Gastrocnemius medialis (tissue), 4 donors: ENCODE measurements around the gene PCCA. TPM values are rescaled to one million over a fixed set of nuclear protein-coding genes. Genes with fewer than 3 reads are reported as not detected.

Experiments
- ATAC-seq, 2 donors: fragments of 150-250 bp; one replicate each; pipeline ENCODE4 v1.9.1; 2016
- DNase-seq, 2 donors: peaks; one replicate each; pipeline ENCODE4 v3.0.0-alpha.2; 2019
- H3K27ac ChIP-seq, 4 donors: fragments of 200-600 bp; sonication (generic); 1 replicate in 1 of 4; 2 replicates in 3 of 4; pipeline ENCODE4 v1.5.1; 2016 to 2018; ENCODE audit warnings: mild to moderate bottlenecking in 2 of 4, moderate library complexity in 1 of 4
- H3K27me3 ChIP-seq, 3 donors: fragments of 200-600 bp; sonication (generic) in 2 of 3; 1 replicate in 1 of 3; 2 replicates in 2 of 3; pipeline versions ENCODE4 v1.5.1 to v1.6.0; 2016 to 2019; ENCODE audit warnings: mild to moderate bottlenecking in 1 of 3, moderate library complexity in 1 of 3
- H3K36me3 ChIP-seq, 2 donors: fragments of 200-600 bp; sonication (generic) in 1 of 2; one replicate each; pipeline ENCODE4 v1.5.1; 2017 to 2018
- H3K4me1 ChIP-seq, 2 donors: fragments of 200-600 bp; sonication (generic) in 1 of 2; one replicate each; pipeline ENCODE4 v1.5.1; 2016 to 2017; ENCODE audit warnings: mild to moderate bottlenecking in 2 of 2
- H3K4me3 ChIP-seq, 4 donors: fragments of 200-600 bp; sonication (generic) in 3 of 4; 1 replicate in 1 of 4; 2 replicates in 3 of 4; pipeline ENCODE4 v1.5.1; 2016 to 2019; ENCODE audit warnings: mild to moderate bottlenecking in 2 of 4
- H3K9me3 ChIP-seq, 3 donors: fragments of 200-600 bp; sonication (generic) in 2 of 3; 1 replicate in 1 of 3; 2 replicates in 2 of 3; pipeline ENCODE4 v1.5.1; 2016 to 2019
- POLR2A ChIP-seq, 2 donors: fragments of 450-650 bp; IDR thresholded peaks; one replicate each; pipeline ENCODE4 v1.6.1; 2017; ENCODE audit warnings: antibody characterized with exemption in 2 of 2, mild to moderate bottlenecking in 2 of 2, moderate library complexity in 2 of 2
- in situ Hi-C, 4 donors: fragments of 200-750 bp; cut with MboI; loops; one replicate each; pipeline versions ENCODE4 v1.15.0 to v1.8.0; 2017; ENCODE audit warnings: low sequenced_read_pairs in 4 of 4
- intact Hi-C: fragments of 100-400 bp; cut with DNase I; formaldehyde crosslinking; loops from one replicate; pipeline ENCODE4 v1.15.1; 2023; ENCODE audit warnings: low total_unique reads
- total RNA-seq, 4 donors: library from RNA; depleted of rRNA; stranded (reverse); fragments of >200 nt; gene quantifications; one replicate each; pipeline versions ENCODE4 v1.1.0 to v1.2.3, GENCODE V29; 2016
- TF ChIP-seq, protein P1 (sequence below), 5 experiments: fragments of 450-650 bp in 3 of 5; fragments of 200-600 bp in 2 of 5; sonication (generic) in 2 of 5; IDR thresholded peaks in 4 of 5; conservative IDR thresholded peaks in 1 of 5; 1 replicate in 4 of 5; 2 replicates in 1 of 5; pipeline ENCODE4 v1.5.1; 2016 to 2019; ENCODE audit warnings: antibody characterized with exemption in 5 of 5, mild to moderate bottlenecking in 3 of 5, moderate library complexity in 3 of 5

The PCCA gene
- total RNA-seq, 4 donors from 2014 or later: 7.5 to 19.5 (median 10.8) TPM

DNA sequence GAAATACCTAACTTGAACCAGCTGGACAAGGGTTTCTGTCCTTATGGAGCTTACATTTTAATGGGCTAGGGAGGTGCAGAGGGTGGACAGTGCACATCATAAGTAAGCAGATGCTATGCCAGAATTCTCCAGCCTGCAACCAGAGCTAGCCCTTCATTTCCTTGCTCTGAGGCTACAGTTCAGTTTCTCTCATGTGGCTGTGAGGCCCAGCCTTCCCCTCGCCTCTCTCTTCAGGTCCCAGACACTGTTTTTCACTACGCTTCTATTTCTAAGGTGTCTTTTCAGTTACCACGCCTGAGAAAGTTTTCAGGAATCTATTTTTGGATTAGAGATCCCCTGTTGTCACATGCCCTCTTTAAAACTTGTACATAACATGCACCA lies 141.9 kb downstream of the PCCA start:
- Histone ChIP-seq H3K27me3 (no peaks in the 10 kb centered on the region), H3K27ac (no peak overlapping the region), H3K4me1 (peaks cover 20 to 30% of the 10 kb centered on the region in 2 donors), H3K36me3 (no peaks in the 10 kb centered on the region), H3K9me3 (no peaks in the 10 kb centered on the region), H3K4me3 (no peak overlapping the region)
- no peak for TF ChIP-seq POLR2A (IDR thresholded peaks at IDR 0.05)
- TF ChIP-seq, protein P1, sequence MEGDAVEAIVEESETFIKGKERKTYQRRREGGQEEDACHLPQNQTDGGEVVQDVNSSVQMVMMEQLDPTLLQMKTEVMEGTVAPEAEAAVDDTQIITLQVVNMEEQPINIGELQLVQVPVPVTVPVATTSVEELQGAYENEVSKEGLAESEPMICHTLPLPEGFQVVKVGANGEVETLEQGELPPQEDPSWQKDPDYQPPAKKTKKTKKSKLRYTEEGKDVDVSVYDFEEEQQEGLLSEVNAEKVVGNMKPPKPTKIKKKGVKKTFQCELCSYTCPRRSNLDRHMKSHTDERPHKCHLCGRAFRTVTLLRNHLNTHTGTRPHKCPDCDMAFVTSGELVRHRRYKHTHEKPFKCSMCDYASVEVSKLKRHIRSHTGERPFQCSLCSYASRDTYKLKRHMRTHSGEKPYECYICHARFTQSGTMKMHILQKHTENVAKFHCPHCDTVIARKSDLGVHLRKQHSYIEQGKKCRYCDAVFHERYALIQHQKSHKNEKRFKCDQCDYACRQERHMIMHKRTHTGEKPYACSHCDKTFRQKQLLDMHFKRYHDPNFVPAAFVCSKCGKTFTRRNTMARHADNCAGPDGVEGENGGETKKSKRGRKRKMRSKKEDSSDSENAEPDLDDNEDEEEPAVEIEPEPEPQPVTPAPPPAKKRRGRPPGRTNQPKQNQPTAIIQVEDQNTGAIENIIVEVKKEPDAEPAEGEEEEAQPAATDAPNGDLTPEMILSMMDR (IDR thresholded peaks at IDR 0.05 in 4 of 5, conservative IDR thresholded peaks at IDR 0.05 in 1 of 5): no peak
- intact Hi-C loops (loop anchor here (10.0 kb wide), 1 partner anchor 576 kb away; no protein-coding TSS in a partner anchor), in situ Hi-C loops (loop anchor here in 3 of 4 donors (10.0 to 25.0 kb wide), 5 partner anchors 284 to 618 kb away; partner anchors contain the start of gene CLYBL (in 1 of the 3))
- ATAC-seq: no peak
- DNase-seq: no peak

DNA sequence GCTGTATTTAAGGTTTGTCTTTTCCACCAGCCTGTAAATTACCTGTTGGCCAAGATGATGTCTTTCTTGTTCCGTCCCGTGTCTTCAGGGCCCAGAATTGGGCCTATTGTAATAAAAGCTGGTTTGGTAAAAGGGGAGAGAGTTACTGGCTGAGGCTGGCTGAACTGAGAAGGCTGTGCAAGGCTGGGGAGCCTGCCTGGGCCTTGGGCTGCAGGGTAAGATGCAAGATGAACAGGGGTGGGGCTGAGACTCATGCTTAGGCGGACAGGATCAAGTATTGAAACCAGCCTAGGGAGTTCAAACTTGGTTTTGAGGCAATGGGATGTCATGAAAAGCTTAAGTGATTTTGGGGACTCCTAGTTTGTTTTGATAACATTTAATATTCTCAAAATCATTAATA lies 142.3 kb downstream of the PCCA start:
- Histone ChIP-seq H3K27me3 (no peaks in the 10 kb centered on the region), H3K9me3 (no peaks in the 10 kb centered on the region), H3K36me3 (no peaks in the 10 kb centered on the region), H3K4me3 (no peak overlapping the region), H3K27ac (no peak overlapping the region), H3K4me1 (peaks cover 24 to 30% of the 10 kb centered on the region in 2 donors)
- in situ Hi-C loops (loop anchor here in 3 of 4 donors (10.0 to 25.0 kb wide), 5 partner anchors 284 to 619 kb away; partner anchors contain the start of gene CLYBL (in 1 of the 3)), intact Hi-C loops (loop anchor here (10.0 kb wide), 1 partner anchor 576 kb away; no protein-coding TSS in a partner anchor)
- DNase-seq (no peak), ATAC-seq (no peak)
- TF ChIP-seq POLR2A (IDR thresholded peaks at IDR 0.05): no peak
- TF ChIP-seq, protein P1 (IDR thresholded peaks at IDR 0.05 in 4 of 5, conservative IDR thresholded peaks at IDR 0.05 in 1 of 5): no peak

DNA sequence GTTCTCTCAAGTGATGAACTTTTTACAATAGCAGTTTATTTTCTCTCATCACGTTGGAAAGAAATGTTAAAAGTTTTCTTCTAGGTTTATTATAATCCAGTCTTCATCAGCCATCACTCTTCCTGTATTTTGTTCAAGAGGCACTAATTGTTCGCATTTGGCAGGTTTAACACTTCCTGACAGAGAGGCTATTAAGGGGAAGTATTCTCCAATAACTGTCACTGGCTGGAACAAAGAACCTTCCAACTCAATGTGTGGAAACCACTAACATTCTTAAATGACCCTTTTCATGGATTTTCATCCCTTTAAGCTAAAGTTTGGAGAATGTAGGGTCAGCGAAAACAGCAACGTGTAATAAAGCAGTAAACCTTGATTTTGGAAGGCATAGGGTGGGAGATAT lies 145.1 kb downstream of the PCCA start:
- intact Hi-C loops (loop anchor here (2.0 to 10.0 kb wide), 2 partner anchors 317 to 579 kb away; no protein-coding TSS in a partner anchor), in situ Hi-C loops (loop anchor here in 3 of 4 donors (10.0 to 25.0 kb wide), 5 partner anchors 281 to 622 kb away; partner anchors contain the start of gene CLYBL (in 1 of the 3))
- TF ChIP-seq POLR2A (IDR thresholded peaks at IDR 0.05): no peak
- TF ChIP-seq, protein P1 (IDR thresholded peaks at IDR 0.05 in 4 of 5, conservative IDR thresholded peaks at IDR 0.05 in 1 of 5): no peak
- Histone ChIP-seq H3K27me3 (no peaks in the 10 kb centered on the region), H3K4me3 (no peak overlapping the region), H3K27ac (no peak overlapping the region), H3K9me3 (no peaks in the 10 kb centered on the region), H3K36me3 (no peaks in the 10 kb centered on the region), H3K4me1 (peaks cover 24 to 30% of the 10 kb centered on the region in 2 donors)
- DNase-seq (no peak), ATAC-seq (no peak)

DNA sequence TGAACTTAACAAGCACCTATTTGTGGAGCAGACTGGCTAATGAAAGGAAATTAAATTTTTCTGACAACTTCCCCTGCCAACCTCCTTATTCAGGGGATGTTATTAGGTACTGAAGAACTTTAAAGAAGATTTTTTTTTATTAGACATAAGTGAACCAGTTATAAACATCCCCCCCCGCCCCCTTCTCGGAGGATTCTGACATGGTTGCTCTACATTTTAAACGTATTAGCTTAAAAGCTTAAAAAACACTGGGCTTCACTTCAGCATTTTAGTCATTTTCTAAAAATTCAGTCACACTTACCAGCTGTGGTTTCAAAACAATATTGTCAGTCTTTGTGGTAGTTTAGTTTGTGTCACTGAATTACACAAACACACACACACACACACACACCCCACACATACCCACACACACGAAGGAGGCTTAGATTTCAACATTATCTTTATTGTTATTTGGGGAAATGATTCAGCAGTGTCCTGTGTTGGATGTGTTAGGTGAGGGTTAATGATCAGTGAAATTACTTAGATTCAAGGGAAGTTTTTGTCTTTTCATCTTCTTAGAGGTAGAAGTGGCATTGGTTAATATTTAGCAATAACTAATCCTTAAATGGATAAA lies 145.7 kb downstream of the PCCA start:
- intact Hi-C loops (loop anchor here (2.0 to 10.0 kb wide), 2 partner anchors 318 to 580 kb away; no protein-coding TSS in a partner anchor), in situ Hi-C loops (loop anchor here in 3 of 4 donors (10.0 to 25.0 kb wide), 5 partner anchors 280 to 622 kb away; partner anchors contain the start of gene CLYBL (in 1 of the 3))
- Histone ChIP-seq H3K27ac (no peak overlapping the region), H3K9me3 (no peaks in the 10 kb centered on the region), H3K4me3 (no peak overlapping the region), H3K27me3 (no peaks in the 10 kb centered on the region), H3K4me1 (peaks cover 23 to 30% of the 10 kb centered on the region in 2 donors), H3K36me3 (no peaks in the 10 kb centered on the region)
- DNase-seq (no peak), ATAC-seq (no peak)
- no peak for TF ChIP-seq POLR2A (IDR thresholded peaks at IDR 0.05)
- TF ChIP-seq, protein P1 (IDR thresholded peaks at IDR 0.05 in 4 of 5, conservative IDR thresholded peaks at IDR 0.05 in 1 of 5): no peak
